Stimulated activated CD4-positive, alpha-beta T cell treated with anti-CD3 and anti-CD28 coated beads, TNF-alpha, amount 100 ng/mL, for 24 hours (primary cell): ENCODE data around the gene TREML4.
"Not testable (repeated sequence)": the region's sequence is repeated elsewhere in the genome, so short reads cannot be mapped to it uniquely, and the experiment has no call there.

Experiments
- DNase-seq, 3 experiments: peaks; one replicate each; pipeline ENCODE4 v3.0.0-alpha.2; 2020; ENCODE audit warnings: low read depth in 3 of 3

TREML4 gene

GRCh38 chr6:41204156-41204555 is 24.0 kb upstream of the TREML4 start:
- no peak for DNase-seq

- DNase-seq, result no peak
Observed at GRCh38 chr6:41208439-41209106, 19.6 kb upstream of the TREML4 start.

GRCh38 chr6:41209547-41210320 is 18.4 kb upstream of the TREML4 start:
- no peak for DNase-seq

- no peak for DNase-seq
Observed at GRCh38 chr6:41214559-41215238, 13.4 kb upstream of the TREML4 start.

- no peak for DNase-seq
Observed at GRCh38 chr6:41215777-41216176, 12.4 kb upstream of the TREML4 start.

- no peak for DNase-seq
Observed at GRCh38 chr6:41216616-41217015, 11.5 kb upstream of the TREML4 start.

- no peak for DNase-seq
Observed at GRCh38 chr6:41222045-41222444, 6.1 kb upstream of the TREML4 start.

GRCh38 chr6:41222513-41222912 is 5.6 kb upstream of the TREML4 start:
- no peak for DNase-seq

- no peak for DNase-seq
Observed at GRCh38 chr6:41224800-41225199, 3.3 kb upstream of the TREML4 start.

GRCh38 chr6:41226752-41227151 is 1.4 kb upstream of the TREML4 start:
- DNase-seq, result no peak

GRCh38 chr6:41228616-41229015 is 467 bp downstream of the TREML4 start:
- DNase-seq, result no peak

- no peak for DNase-seq
Observed at GRCh38 chr6:41229721-41230120, 1.6 kb downstream of the TREML4 start.

GRCh38 chr6:41231246-41231645 is 3.1 kb downstream of the TREML4 start:
- no peak for DNase-seq

- DNase-seq, result no peak
Observed at GRCh38 chr6:41232667-41233066, 4.5 kb downstream of the TREML4 start.

- DNase-seq, result no peak
Observed at GRCh38 chr6:41236276-41236675, 8.1 kb downstream of the TREML4 start.

- DNase-seq, result no peak
Observed at GRCh38 chr6:41237128-41237527, 9.0 kb downstream of the TREML4 start.

- DNase-seq, result no peak
Observed at GRCh38 chr6:41239467-41240159, 11.5 kb downstream of the TREML4 start.

- DNase-seq, result not testable (repeated sequence)
Observed at GRCh38 chr6:41246529-41246928, 18.4 kb downstream of the TREML4 start.

GRCh38 chr6:41247288-41247865 is 19.2 kb downstream of the TREML4 start:
- DNase-seq, result no peak

GRCh38 chr6:41247882-41248705 is 19.9 kb downstream of the TREML4 start:
- DNase-seq, result no peak
